Lower leg skin (tissue), 4 donors: Measurements from ENCODE around the gene LDB3. TPM values are rescaled to one million over a fixed set of nuclear protein-coding genes. Genes with fewer than 3 reads are reported as not detected.
A peak's percentile ranks its signal among the peaks of the same experiment; 100 is the strongest.

Experiments used
- DNase-seq, 2 donors: peaks; one replicate each; pipeline ENCODE4 v3.0.0-alpha.2; 2019; ENCODE audit warnings: low spot score in 2 of 2
- H3K4me3 ChIP-seq: fragments of 200-600 bp; sonication (generic); 2 replicates; pipeline ENCODE4 v1.5.1; 2017; ENCODE audit warnings: mild to moderate bottlenecking, low read depth; ENCODE audit not compliant: poor library complexity, severe bottlenecking
- CTCF ChIP-seq, 3 donors: fragments of 450-650 bp; IDR thresholded peaks; one replicate each; pipeline ENCODE4 v1.5.1; 2016; ENCODE audit warnings: antibody characterized with exemption in 3 of 3, mild to moderate bottlenecking in 3 of 3, moderate library complexity in 2 of 3
- POLR2A ChIP-seq, 2 donors: fragments of 450-650 bp; IDR thresholded peaks; one replicate each; pipeline ENCODE4 v1.6.1; 2016 to 2017; ENCODE audit warnings: antibody characterized with exemption in 2 of 2, mild to moderate bottlenecking in 1 of 2, moderate library complexity in 1 of 2
- WGBS, 2 donors: methylation state at CpG; one replicate each; pipeline ENCODE4 v1.1.5; 2018; 5-methylcytosine and 5-hydroxymethylcytosine counted together
- intact Hi-C: fragments of 100-400 bp; cut with DNase I; formaldehyde crosslinking; loops from one replicate; pipeline ENCODE4 v1.15.0; 2023; ENCODE audit warnings: low total_unique reads
- total RNA-seq, 4 donors: library from RNA; depleted of rRNA; stranded (reverse); fragments of >200 nt; gene quantifications; one replicate each; pipeline ENCODE4 v1.1.0, GENCODE V29; 2016

The LDB3 gene
- total RNA-seq, 4 donors from 2014 or later, result 0.46 to 2.9 (median 0.83) TPM

DNA sequence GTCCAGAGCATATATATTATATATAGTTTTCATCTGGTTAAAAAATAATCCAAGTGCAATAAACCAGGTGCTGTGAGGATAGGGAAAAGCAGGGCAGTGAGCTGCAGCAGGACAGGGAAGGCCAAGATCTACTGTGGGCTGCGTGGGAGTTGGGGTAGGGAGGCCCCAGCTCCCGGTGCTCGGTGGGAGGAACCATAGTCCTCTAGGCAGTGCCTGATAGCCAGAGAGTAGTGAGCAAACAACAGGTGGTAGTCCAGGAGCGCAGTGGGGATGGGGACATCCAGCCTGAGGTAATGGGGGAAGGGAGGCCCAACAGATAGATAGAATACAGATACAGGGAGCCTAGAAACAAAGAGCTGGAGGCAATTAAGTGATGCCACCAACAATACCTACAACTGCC is 84.0 kb downstream of the LDB3 start:
- intact Hi-C loops, result no loop called here
- no peak overlapping the region for H3K4me3 ChIP-seq
- no peak for DNase-seq
- no peak for TF ChIP-seq CTCF (IDR thresholded peaks at IDR 0.05)
- 82 to 89% methylated on average over 4 of the region's 4 CpGs for WGBS, 2 donors

GRCh38 chr10:86753051-86753450 is 84.7 kb downstream of the LDB3 start:
- no peak for DNase-seq
- intact Hi-C loops, result no loop called here
- H3K4me3 ChIP-seq, result no peak overlapping the region
- TF ChIP-seq CTCF (IDR thresholded peaks at IDR 0.05) (no peak), POLR2A (IDR thresholded peaks at IDR 0.05) (no peak)
- 96 to 98% methylated on average over 2 of the region's 2 CpGs for WGBS, 2 donors

- no peak overlapping the region for H3K4me3 ChIP-seq
- 74 to 82% methylated on average over 12 of the region's 12 CpGs for WGBS, 2 donors
- DNase-seq, result no peak
- TF ChIP-seq POLR2A (IDR thresholded peaks at IDR 0.05), result no peak
- TF ChIP-seq CTCF (IDR thresholded peaks at IDR 0.05), result no peak
- intact Hi-C loops, result no loop called here
Observed at GRCh38 chr10:86753638-86754434, 85.5 kb downstream of the LDB3 start.

DNA sequence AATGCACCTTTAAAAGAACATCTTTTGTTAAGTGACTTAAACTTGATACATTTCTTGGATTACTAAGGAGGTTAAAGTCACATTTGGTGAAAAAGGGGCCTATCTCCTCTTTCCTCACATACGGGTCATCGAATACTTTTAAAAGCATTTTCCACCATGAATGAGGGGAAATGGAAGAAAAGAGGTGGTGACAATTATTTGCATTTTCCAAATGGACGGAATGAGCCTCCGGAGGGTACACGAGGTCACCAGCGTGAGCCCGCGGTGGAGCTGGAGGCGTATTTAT is 87.1 kb downstream of the LDB3 start:
- 2 to 4% methylated on average over 9 of the region's 9 CpGs for WGBS, 2 donors
- no peak for TF ChIP-seq POLR2A (IDR thresholded peaks at IDR 0.05)
- no peak for TF ChIP-seq CTCF (IDR thresholded peaks at IDR 0.05)
- no peak for DNase-seq
- H3K4me3 ChIP-seq, result peak overlapping the region; percentile 46
- intact Hi-C loops, result no loop called here

GRCh38 chr10:86755740-86756510 is 87.6 kb downstream of the LDB3 start:
- H3K4me3 ChIP-seq, result peak overlapping the region; percentile 46

More at GRCh38 chr10:86755740-86756510, 87.6 kb downstream of the LDB3 start:
- peak; percentile 50 to 93 for DNase-seq
- TF ChIP-seq POLR2A (IDR thresholded peaks at IDR 0.05) (peak in 1 of 2 donors; percentile 16), CTCF (IDR thresholded peaks at IDR 0.05) (no peak)
- 0 to 1% methylated on average over 28 to 33 of the region's 89 CpGs for WGBS, 2 donors
- intact Hi-C loops, result no loop called here
